ENCODE data around the gene SOX12.

SOX12 gene

GRCh38 chr20:325045-325888 is at the start of gene SOX12:
SOX12 (plus strand) TSS chr20:325552; CDS start chr20:325925, 373 bp downstream.
- DNase-seq (ENCODE audit: low read depth): peak; percentile 90

DNA sequence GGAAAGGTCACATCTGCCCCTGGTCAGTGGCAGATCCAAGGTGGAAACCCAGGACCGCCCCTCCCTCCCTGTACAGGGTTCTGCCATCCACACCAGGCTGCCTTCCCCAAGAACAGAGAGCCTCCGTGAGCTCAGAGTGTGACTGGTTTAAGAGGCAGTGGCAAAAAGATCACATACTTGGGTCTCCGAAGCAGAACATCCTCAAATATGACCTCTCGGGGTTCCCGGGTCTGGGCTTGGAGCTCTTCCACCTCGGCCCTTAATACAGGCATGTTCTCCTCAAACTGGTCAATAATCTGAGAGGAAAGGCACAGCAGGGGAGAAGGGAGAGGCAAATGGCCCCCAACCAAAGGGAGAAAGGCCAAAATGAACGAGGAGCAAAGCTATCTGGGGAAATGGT is 49.6 kb upstream of the SOX12 start:
- no peak for DNase-seq (ENCODE audit: low read depth)

- DNase-seq (ENCODE audit: low read depth): no peak
Observed at GRCh38 chr20:276620-277495, 48.5 kb upstream of the SOX12 start.

DNA sequence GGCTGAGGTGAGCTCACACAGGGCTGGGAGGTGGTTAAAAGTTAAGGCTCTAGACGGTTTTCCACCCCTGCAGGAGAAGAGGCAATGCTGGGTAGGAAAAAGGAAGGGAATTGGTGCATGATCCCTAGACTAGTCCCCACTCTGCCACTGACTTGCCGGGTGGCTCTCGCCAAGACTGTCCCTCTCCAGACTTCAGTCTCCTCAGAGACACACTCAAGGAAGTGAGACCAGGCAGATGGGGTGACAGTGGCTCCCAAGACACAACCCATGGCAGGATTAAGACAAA is 47.9 kb upstream of the SOX12 start:
- no peak for DNase-seq (ENCODE audit: low read depth)

GRCh38 chr20:278181-278580 is 47.2 kb upstream of the SOX12 start:
- DNase-seq (ENCODE audit: low read depth): no peak

DNA sequence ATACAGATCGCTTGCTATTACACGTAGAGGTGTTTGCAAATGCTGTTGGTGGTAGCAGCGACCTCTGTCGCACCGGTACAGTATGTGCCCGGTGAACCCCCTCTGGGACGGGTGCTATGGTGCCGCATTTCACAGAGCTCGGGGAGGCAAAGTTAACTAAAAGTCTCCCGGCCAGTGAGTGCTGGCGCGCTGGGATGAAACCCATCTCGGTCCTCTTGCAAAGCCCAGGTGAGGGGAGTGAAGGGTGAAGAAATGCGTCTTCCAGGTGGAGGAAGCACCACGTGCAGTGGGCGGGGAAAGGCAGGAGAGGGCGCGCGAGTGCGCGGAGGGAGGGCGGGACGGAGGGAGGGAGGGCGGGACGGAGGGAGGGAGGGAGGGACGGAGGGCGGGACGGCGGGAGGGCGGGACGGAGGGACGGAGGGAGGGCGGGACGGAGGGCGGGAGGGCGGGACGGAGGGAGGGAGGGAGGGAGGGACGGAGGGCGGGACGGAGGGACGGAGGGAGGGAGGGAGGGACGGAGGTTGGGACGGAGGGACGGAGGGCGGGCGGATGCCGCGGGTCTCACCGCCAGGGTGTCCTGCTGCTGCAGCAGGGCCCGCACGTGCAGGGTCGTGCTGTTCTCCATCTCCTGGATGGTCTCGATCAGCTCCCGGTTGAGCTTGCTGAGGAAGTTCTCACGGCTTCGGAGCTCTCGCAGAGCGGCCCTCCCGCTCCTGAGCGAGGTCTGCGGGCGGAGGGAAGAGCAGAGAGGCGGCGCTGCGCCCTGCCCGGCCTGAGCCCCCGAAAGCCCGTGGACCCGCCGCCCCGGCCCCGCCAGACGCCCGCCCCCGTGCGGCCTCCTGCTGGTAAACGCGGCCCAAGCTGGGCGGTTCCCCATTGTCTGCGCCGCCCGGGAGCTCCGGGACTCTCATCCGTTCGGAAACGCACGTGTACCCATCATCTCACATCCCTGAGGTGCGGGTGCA is 46.5 kb upstream of the SOX12 start:
- no peak for DNase-seq (ENCODE audit: low read depth)

DNA sequence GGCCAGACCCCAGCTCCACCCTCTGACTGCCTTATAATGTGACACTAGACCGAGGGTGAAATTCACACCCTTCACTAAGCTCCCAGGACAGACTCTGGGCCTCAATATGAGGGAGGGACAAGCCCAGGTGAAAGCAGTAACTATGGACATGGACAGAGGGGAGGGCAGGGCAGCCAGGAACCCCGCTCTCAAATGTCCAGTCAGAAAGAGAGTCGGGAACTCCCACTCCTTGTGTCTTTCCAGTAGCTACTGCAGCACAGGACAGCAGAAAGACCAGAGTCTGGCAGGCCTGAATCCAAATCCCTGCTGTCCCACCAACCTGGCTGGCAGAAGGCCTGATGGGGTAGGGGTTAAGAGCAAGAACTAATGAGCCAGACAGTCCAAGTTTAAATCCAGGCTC is 41.2 kb upstream of the SOX12 start:
- no peak for DNase-seq (ENCODE audit: low read depth)

- DNase-seq (ENCODE audit: low read depth): no peak
Observed at GRCh38 chr20:286508-286907, 38.8 kb upstream of the SOX12 start.

GRCh38 chr20:288956-289692 is 36.2 kb upstream of the SOX12 start:
- DNase-seq (ENCODE audit: low read depth): no peak

DNA sequence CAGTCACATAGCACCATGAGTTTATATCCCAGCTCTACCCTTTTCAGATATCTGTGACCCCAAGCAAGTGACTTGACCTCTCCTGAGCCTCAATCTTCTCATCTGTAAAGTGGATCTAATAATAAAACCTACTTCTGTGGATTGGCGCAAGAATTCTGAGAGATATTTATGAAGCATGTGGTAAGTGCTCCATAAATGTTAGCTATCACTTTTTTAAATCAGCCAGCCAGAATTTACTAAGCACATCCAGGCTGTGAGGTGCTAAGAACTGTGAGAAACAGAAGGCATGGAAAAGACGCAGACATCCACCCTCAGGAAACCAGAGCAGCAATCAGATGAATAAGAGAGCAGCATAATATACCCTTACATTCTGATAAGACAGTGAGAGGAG is 35.7 kb upstream of the SOX12 start:
- no peak for DNase-seq (ENCODE audit: low read depth)

DNA sequence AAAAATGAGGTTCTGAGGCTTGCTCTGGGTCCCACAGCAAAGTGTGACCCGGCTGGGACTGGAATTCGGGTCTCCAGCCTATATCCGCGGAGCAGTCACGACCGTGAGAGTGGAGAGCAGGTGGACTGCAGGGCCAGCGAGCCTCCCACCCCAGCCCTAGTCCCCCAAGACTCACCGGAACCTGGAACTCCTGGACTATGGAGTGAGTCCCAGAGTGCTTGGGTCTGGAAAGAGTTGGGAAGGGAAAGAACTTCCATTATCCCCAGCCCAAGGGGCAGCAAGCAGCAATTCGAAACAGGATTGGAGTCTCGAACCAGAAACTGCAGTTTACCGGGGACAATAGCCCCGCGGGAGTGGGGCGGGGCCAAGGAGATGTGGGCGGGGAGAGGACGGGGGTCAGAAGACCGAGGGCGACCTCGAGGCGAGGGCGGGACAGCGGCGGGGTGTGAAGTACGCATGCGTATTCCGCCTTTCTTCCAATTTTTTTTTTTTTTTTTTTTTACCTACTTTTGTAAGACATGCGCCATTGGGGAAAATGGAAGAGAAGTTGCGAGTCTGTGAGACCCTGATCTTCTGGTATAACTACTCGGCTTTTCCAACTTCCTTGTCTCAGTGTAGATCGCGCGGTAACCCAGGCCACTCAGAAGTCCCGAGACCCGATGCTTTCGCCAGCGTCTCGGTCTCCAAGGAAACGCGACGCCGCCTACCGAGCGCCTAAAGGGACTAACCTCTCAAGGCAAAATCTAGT is 35.1 kb upstream of the SOX12 start, which contains the start of gene C20orf96:
TSS of gene C20orf96 (minus strand) at position 667 of the 748 bp plus-strand sequence. CDS start at position 527, 140 bp downstream.
- DNase-seq (ENCODE audit: low read depth): peak; percentile 94

DNA sequence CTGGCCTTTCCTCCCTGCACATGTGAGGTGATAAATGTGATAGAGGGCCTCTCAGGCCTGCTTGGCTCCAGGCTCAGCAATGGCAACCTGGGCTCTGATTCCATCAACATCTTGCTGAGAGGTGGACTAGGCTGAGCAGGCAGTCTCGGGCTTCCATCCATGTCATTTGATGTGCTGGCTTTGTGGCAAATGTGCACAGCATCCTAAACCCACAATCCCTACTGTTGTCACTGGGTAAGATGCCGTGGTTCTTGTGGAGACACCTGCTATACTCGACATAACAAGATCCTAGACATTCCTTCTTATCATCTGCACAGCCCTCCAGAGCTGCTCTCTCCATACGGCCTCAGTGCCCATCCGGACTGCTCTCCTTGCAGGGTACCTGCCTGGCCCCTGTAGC is 30.8 kb upstream of the SOX12 start:
- no peak for DNase-seq (ENCODE audit: low read depth)

- no peak for DNase-seq (ENCODE audit: low read depth)
Observed at GRCh38 chr20:295804-296203, 29.5 kb upstream of the SOX12 start.

GRCh38 chr20:297098-297924 is 28.0 kb upstream of the SOX12 start, which contains the start of gene ZCCHC3:
ZCCHC3 (plus strand) TSS chr20:297570; CDS start chr20:297587, 17 bp downstream.
- peak; percentile 93 for DNase-seq (ENCODE audit: low read depth)

GRCh38 chr20:297925-298775 is 27.2 kb upstream of the SOX12 start:
- peak; percentile 78 for DNase-seq (ENCODE audit: low read depth)

GRCh38 chr20:298776-299391 is 26.5 kb upstream of the SOX12 start:
- DNase-seq (ENCODE audit: low read depth): no peak

GRCh38 chr20:300345-300990 is 24.9 kb upstream of the SOX12 start:
- no peak for DNase-seq (ENCODE audit: low read depth)

Data from ELR (cell line).